GM23338 (cell line): ENCODE measurements around the gene CYBRD1. TPM values are rescaled to one million over a fixed set of nuclear protein-coding genes. Genes with fewer than 3 reads are reported as not detected.

Experiments
- ATAC-seq: fragments of 200-7000 bp; cut with Tn5 transposase; 3 replicates; pipeline ENCODE4 v1.9.1; 2020
- DNase-seq: peaks from one replicate; pipeline ENCODE4 v3.0.0-alpha.2; 2015; ENCODE audit warnings: low spot score
- H2AFZ ChIP-seq: fragments of 200-600 bp; sonication (generic); 2 replicates; pipeline ENCODE4 v1.8.0; 2016; ENCODE audit warnings: antibody characterized with exemption, mild to moderate bottlenecking, moderate library complexity
- H3F3A ChIP-seq: fragments of 200-600 bp; sonication (generic); replicated peaks from 2 replicates; pipeline ENCODE4 v1.8.0; 2017; ENCODE audit warnings: antibody characterized with exemption, mixed run types, low read depth
- H3K27ac ChIP-seq: fragments of 200-600 bp; sonication (generic); 2 replicates; pipeline ENCODE4 v1.6.1; 2016; ENCODE audit warnings: low read depth
- H3K27me3 ChIP-seq: fragments of 200-600 bp; sonication (generic); 2 replicates; pipeline ENCODE4 v1.8.0; 2016; ENCODE audit warnings: mild to moderate bottlenecking, mixed run types, moderate library complexity; ENCODE audit not compliant: insufficient read depth
- H3K36me3 ChIP-seq: fragments of 200-600 bp; sonication (generic); 2 replicates; pipeline ENCODE4 v1.8.0; 2016; ENCODE audit warnings: mild to moderate bottlenecking; ENCODE audit not compliant: insufficient read depth
- H3K4me1 ChIP-seq: fragments of 200-600 bp; sonication (generic); 2 replicates; pipeline ENCODE4 v1.8.0; 2016; ENCODE audit warnings: mild to moderate bottlenecking, moderate library complexity; ENCODE audit not compliant: insufficient read depth
- H3K4me2 ChIP-seq: fragments of 200-600 bp; sonication (generic); 2 replicates; pipeline ENCODE4 v1.7.1; 2017; ENCODE audit warnings: mixed run types
- H3K4me3 ChIP-seq: fragments of 200-600 bp; sonication (generic); 2 replicates; pipeline ENCODE4 v1.6.1; 2016; ENCODE audit warnings: mixed run types
- H3K79me2 ChIP-seq: fragments of 200-600 bp; sonication (generic); replicated peaks from 2 replicates; pipeline ENCODE4 v1.8.0; 2017; ENCODE audit warnings: mild to moderate bottlenecking; ENCODE audit not compliant: insufficient read depth
- H3K9me2 ChIP-seq: fragments of 200-600 bp; sonication (generic); 2 replicates; pipeline ENCODE4 v1.8.0; 2017; ENCODE audit not compliant: insufficient read depth
- H4K20me1 ChIP-seq: fragments of 200-600 bp; sonication (generic); replicated peaks from 2 replicates; pipeline ENCODE4 v1.8.0; 2017; ENCODE audit warnings: mild to moderate bottlenecking; ENCODE audit not compliant: insufficient read depth
- H3K27ac Mint-ChIP-seq: 2 replicates; pipeline ENCODE4 v1.8.0; 2020; ENCODE audit warnings: inconsistent platforms, mild to moderate bottlenecking, moderate library complexity, mixed read lengths
- H3K27me3 Mint-ChIP-seq: 3 replicates; pipeline ENCODE4 v1.8.0; 2022; ENCODE audit warnings: low read depth, mild to moderate bottlenecking, moderate library complexity, mixed read lengths, inconsistent platforms; ENCODE audit not compliant: insufficient read depth, poor library complexity
- H3K36me3 Mint-ChIP-seq: 3 replicates; pipeline ENCODE4 v1.8.0; 2021; ENCODE audit warnings: low read depth, mild to moderate bottlenecking, inconsistent platforms, moderate library complexity, mixed read lengths
- H3K4me1 Mint-ChIP-seq: 3 replicates; pipeline ENCODE4 v1.8.0; 2020; ENCODE audit warnings: mild to moderate bottlenecking, inconsistent platforms, mixed read lengths
- H3K4me3 Mint-ChIP-seq: 3 replicates; pipeline ENCODE4 v1.8.0; 2021; ENCODE audit warnings: moderate library complexity, mild to moderate bottlenecking, inconsistent platforms, mixed read lengths
- H3K9me3 Mint-ChIP-seq: 3 replicates; pipeline ENCODE4 v1.8.0; 2020; ENCODE audit warnings: moderate library complexity, mild to moderate bottlenecking, inconsistent platforms, mixed read lengths
- CTCF ChIP-seq, 2 experiments: fragments of 200-600 bp in 1 of 2; sonication (generic) in 1 of 2; conservative IDR thresholded peaks; 2 replicates each; pipeline versions ENCODE4 v1.5.1 to v1.6.1; 2016 to 2017; ENCODE audit warnings: antibody characterized with exemption in 2 of 2, low read depth in 2 of 2, mild to moderate bottlenecking in 2 of 2, moderate library complexity in 1 of 2
- ETS1 ChIP-seq: IDR thresholded peaks from 2 replicates; pipeline ENCODE4 v1.6.1; 2016; ENCODE audit warnings: antibody characterized with exemption
- EZH2 ChIP-seq: fragments of 200-600 bp; sonication (generic); IDR thresholded peaks from one replicate; pipeline ENCODE4 v1.8.0; 2017; ENCODE audit warnings: antibody characterized with exemption, mild to moderate bottlenecking, low read depth; ENCODE audit not compliant: unreplicated experiment
- EZH2phosphoT487 ChIP-seq: fragments of 200-600 bp; sonication (generic); IDR thresholded peaks from one replicate; pipeline ENCODE4 v1.8.1; 2018; ENCODE audit warnings: antibody characterized with exemption; ENCODE audit not compliant: unreplicated experiment
- JUNB ChIP-seq: IDR thresholded peaks from one replicate; pipeline ENCODE4 v1.6.1; 2016; ENCODE audit warnings: antibody characterized with exemption; ENCODE audit not compliant: unreplicated experiment
- NANOG ChIP-seq: IDR thresholded peaks from 2 replicates; pipeline ENCODE4 v1.6.1; 2016; ENCODE audit warnings: antibody characterized with exemption, borderline replicate concordance
- POLR2AphosphoS5 ChIP-seq: IDR thresholded peaks from 2 replicates; pipeline ENCODE4 v1.6.1; 2016; ENCODE audit warnings: antibody characterized with exemption, low read depth
- STAT1 ChIP-seq: IDR thresholded peaks from one replicate; pipeline ENCODE4 v1.6.1; 2016; ENCODE audit warnings: antibody characterized with exemption; ENCODE audit not compliant: unreplicated experiment
- ZNF114 ChIP-seq: fragments of 250-450 bp; sonication (Bioruptor Pico); IDR thresholded peaks from 2 replicates; pipeline ENCODE4 v1.5.0; 2020; ENCODE audit warnings: mild to moderate bottlenecking, moderate library complexity
- ZNF331 ChIP-seq: fragments of 250-450 bp; sonication (Bioruptor Pico); IDR thresholded peaks from 2 replicates; pipeline ENCODE4 v1.5.0; 2020; ENCODE audit warnings: low read depth, mild to moderate bottlenecking, moderate library complexity
- polyA plus RNA-seq: library from polyadenylated mRNA; unstranded; fragments of >200 nt; fragmentation: Nextera tagmentation; extraction: Ambion mirVana; gene quantifications from 2 replicates; pipeline ENCODE4 v1.2.1, GENCODE V29; 2016
- total RNA-seq: library from RNA; depleted of rRNA; stranded (reverse); fragments of >200 nt; shearing (Covaris generic); gene quantifications from 2 replicates; pipeline ENCODE4 v1.2.3, GENCODE V29; 2014
- TF ChIP-seq, protein P1 (sequence below): fragments of 250-450 bp; sonication (Bioruptor Pico); IDR thresholded peaks from 2 replicates; pipeline ENCODE4 v1.5.0; 2020; ENCODE audit warnings: mild to moderate bottlenecking, moderate library complexity

Gene CYBRD1
- total and polyA plus RNA-seq, 2 experiments from 2014 or later: 3.4 to 5.3 TPM

- no peak for TF ChIP-seq EZH2phosphoT487
- TF ChIP-seq CTCF (conservative IDR thresholded peaks at IDR 0.05; ENCODE audit: low read depth in 2 of 2): no peak
- no peak for TF ChIP-seq JUNB
- no peak for TF ChIP-seq NANOG
- TF ChIP-seq ZNF114 (CRISPR knock-in tag): no peak
- no peak for TF ChIP-seq STAT1
- TF ChIP-seq ZNF331 (CRISPR knock-in tag): no peak
- TF ChIP-seq ETS1: no peak
These were observed 9.0 kb downstream of the CYBRD1 start (continued) for GRCh38 chr2:171531291-171531690.

- Histone ChIP-seq H3K36me3 (no peaks in the 10 kb centered on the region), H3K27ac (no peak overlapping the region), H2AFZ (no peak overlapping the region), H3F3A (no peaks in the 10 kb centered on the region), H3K9me2 (no peaks in the 10 kb centered on the region), H3K4me1 (no peaks in the 10 kb centered on the region), H3K79me2 (peaks cover 27% of the 10 kb centered on the region), H3K4me2 (no peak overlapping the region), H3K4me3 (no peak overlapping the region), H4K20me1 (no peaks in the 10 kb centered on the region), H3K27me3 (no peaks in the 10 kb centered on the region)
- TF ChIP-seq ZNF331 (CRISPR knock-in tag) (no peak), EZH2 (no peak), NANOG (no peak)
- H3K9me3 Mint-ChIP-seq: peaks cover 5% of the 10 kb centered on the region; the same call in 2 of the 3 replicates
- H3K27me3 Mint-ChIP-seq: peaks cover 3% of the 10 kb centered on the region
- ATAC-seq (no peak), DNase-seq (no peak)
- H3K36me3 Mint-ChIP-seq: peaks cover 15% of the 10 kb centered on the region
- no peaks in the 10 kb centered on the region for H3K4me1 Mint-ChIP-seq
- H3K27ac Mint-ChIP-seq: no peak overlapping the region
- H3K4me3 Mint-ChIP-seq: no peak overlapping the region
These were observed 9.7 kb downstream of the CYBRD1 start for GRCh38 chr2:171531836-171532450.

DNA sequence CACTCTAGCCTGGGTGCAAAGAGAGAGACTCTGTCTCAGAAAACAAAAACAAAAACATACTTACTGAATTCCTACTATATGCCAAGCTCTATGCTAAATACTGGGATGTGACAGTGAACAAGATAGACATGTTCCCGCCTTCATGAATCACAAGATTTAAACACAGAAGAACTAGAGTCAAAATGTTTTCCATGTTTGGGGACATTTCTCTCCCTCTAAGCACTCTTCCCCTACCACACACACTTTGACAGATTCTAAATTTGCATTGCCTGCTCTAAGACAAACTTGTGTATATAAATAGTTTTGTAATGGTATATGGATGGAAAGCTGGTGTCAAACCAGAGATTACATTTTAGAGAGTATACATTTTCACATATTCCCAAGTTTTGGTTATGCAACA, 11.1 kb downstream of the CYBRD1 start:
- ATAC-seq (no peak), DNase-seq (no peak)
- no peak overlapping the region for H2AFZ ChIP-seq
- H3K4me3 Mint-ChIP-seq: no peak overlapping the region
- H3K4me1 ChIP-seq: no peaks in the 10 kb centered on the region
- H3K4me1 Mint-ChIP-seq: no peaks in the 10 kb centered on the region
- peaks cover 5% of the 10 kb centered on the region; the same call in 2 of the 3 replicates for H3K9me3 Mint-ChIP-seq
- H3K27ac Mint-ChIP-seq: no peak overlapping the region
- peaks cover 15% of the 10 kb centered on the region for H3K36me3 Mint-ChIP-seq
- H3K27ac ChIP-seq: no peak overlapping the region
- H3K4me2 ChIP-seq: no peak overlapping the region
- H3K36me3 ChIP-seq: no peaks in the 10 kb centered on the region
- no peaks in the 10 kb centered on the region for H3K27me3 ChIP-seq
- no peaks in the 10 kb centered on the region for H4K20me1 ChIP-seq
- H3K9me2 ChIP-seq: no peaks in the 10 kb centered on the region
- no peaks in the 10 kb centered on the region for H3F3A ChIP-seq
- no peak overlapping the region for H3K4me3 ChIP-seq
- peaks cover 14% of the 10 kb centered on the region for H3K79me2 ChIP-seq
- peaks cover 3% of the 10 kb centered on the region for H3K27me3 Mint-ChIP-seq
- TF ChIP-seq, protein P1, sequence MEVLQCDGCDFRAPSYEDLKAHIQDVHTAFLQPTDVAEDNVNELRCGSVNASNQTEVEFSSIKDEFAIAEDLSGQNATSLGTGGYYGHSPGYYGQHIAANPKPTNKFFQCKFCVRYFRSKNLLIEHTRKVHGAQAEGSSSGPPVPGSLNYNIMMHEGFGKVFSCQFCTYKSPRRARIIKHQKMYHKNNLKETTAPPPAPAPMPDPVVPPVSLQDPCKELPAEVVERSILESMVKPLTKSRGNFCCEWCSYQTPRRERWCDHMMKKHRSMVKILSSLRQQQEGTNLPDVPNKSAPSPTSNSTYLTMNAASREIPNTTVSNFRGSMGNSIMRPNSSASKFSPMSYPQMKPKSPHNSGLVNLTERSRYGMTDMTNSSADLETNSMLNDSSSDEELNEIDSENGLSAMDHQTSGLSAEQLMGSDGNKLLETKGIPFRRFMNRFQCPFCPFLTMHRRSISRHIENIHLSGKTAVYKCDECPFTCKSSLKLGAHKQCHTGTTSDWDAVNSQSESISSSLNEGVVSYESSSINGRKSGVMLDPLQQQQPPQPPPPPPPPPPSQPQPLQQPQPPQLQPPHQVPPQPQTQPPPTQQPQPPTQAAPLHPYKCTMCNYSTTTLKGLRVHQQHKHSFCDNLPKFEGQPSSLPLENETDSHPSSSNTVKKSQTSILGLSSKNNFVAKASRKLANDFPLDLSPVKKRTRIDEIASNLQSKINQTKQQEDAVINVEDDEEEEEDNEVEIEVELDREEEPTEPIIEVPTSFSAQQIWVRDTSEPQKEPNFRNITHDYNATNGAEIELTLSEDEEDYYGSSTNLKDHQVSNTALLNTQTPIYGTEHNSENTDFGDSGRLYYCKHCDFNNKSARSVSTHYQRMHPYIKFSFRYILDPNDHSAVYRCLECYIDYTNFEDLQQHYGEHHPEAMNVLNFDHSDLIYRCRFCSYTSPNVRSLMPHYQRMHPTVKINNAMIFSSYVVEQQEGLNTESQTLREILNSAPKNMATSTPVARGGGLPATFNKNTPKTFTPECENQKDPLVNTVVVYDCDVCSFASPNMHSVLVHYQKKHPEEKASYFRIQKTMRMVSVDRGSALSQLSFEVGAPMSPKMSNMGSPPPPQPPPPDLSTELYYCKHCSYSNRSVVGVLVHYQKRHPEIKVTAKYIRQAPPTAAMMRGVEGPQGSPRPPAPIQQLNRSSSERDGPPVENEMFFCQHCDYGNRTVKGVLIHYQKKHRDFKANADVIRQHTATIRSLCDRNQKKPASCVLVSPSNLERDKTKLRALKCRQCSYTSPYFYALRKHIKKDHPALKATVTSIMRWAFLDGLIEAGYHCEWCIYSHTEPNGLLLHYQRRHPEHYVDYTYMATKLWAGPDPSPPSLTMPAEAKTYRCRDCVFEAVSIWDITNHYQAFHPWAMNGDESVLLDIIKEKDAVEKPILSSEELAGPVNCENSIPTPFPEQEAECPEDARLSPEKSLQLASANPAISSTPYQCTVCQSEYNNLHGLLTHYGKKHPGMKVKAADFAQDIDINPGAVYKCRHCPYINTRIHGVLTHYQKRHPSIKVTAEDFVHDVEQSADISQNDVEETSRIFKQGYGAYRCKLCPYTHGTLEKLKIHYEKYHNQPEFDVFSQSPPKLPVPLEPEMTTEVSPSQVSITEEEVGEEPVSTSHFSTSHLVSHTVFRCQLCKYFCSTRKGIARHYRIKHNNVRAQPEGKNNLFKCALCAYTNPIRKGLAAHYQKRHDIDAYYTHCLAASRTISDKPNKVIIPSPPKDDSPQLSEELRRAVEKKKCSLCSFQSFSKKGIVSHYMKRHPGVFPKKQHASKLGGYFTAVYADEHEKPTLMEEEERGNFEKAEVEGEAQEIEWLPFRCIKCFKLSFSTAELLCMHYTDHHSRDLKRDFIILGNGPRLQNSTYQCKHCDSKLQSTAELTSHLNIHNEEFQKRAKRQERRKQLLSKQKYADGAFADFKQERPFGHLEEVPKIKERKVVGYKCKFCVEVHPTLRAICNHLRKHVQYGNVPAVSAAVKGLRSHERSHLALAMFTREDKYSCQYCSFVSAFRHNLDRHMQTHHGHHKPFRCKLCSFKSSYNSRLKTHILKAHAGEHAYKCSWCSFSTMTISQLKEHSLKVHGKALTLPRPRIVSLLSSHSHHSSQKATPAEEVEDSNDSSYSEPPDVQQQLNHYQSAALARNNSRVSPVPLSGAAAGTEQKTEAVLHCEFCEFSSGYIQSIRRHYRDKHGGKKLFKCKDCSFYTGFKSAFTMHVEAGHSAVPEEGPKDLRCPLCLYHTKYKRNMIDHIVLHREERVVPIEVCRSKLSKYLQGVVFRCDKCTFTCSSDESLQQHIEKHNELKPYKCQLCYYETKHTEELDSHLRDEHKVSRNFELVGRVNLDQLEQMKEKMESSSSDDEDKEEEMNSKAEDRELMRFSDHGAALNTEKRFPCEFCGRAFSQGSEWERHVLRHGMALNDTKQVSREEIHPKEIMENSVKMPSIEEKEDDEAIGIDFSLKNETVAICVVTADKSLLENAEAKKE (CRISPR knock-in tag): no peak
- no peak for TF ChIP-seq ZNF331 (CRISPR knock-in tag)
- TF ChIP-seq POLR2AphosphoS5: no peak
